ENCODE results near the gene BMAL1. TPM values are rescaled to one million over a fixed set of nuclear protein-coding genes. Genes with fewer than 3 reads are reported as not detected.

The BMAL1 gene
- total and polyA plus RNA-seq, 2 of the 4 experiments (the other 2 are of a cell fraction), result 8.8 to 9.9 TPM

GRCh38 chr11:13317293-13318080 is 39.9 kb downstream of the BMAL1 start:
- Histone ChIP-seq H3K36me3 (ENCODE audit: control insufficient read depth, insufficient read depth, low read length) (peaks cover 3% of the 10 kb centered on the region; the same call in 1 of the 2 replicates), H3K9me3 (ENCODE audit: control insufficient read depth, insufficient read depth, low read length) (no peaks in the 10 kb centered on the region), H3K9ac (ENCODE audit: low read depth, low read length) (no peak overlapping the region), H3K4me3 (ENCODE audit: insufficient read depth, low read depth, low read length) (no peak overlapping the region), H2BK5ac (ENCODE audit: low read depth, low read length, poor library complexity, severe bottlenecking) (no peak overlapping the region), H2AK9ac (replicated peaks; ENCODE audit: low read depth, low read length, poor library complexity) (no peak overlapping the region), H3K56ac (ENCODE audit: extremely low read depth, insufficient read depth, low read length) (no peak overlapping the region), H3K4me2 (ENCODE audit: low read depth, low read length) (no peak overlapping the region), H3K18ac (ENCODE audit: low read depth, low read length) (no peak overlapping the region), H3K79me1 (ENCODE audit: low read depth in 1 of 2, low read length in 2 of 2) (peaks cover 39 to 80% of the 10 kb centered on the region in 2 experiments), H4K91ac (ENCODE audit: insufficient read depth, low read depth, low read length) (no peak overlapping the region), H4K5ac (ENCODE audit: low read depth, low read length) (no peak overlapping the region), H2BK15ac (ENCODE audit: low read depth, low read length) (no peak overlapping the region), H3K9me1 (ENCODE audit: insufficient read depth, low read length) (peaks cover 31% of the 10 kb centered on the region), H3K23ac (ENCODE audit: low read depth, low read length) (no peak overlapping the region), H3K27ac (ENCODE audit: insufficient read depth, low read length) (no peak overlapping the region), H3K14ac (replicated peaks; ENCODE audit: low read depth, low read length) (no peak overlapping the region), H3K4ac (ENCODE audit: low read depth, low read length) (no peak overlapping the region), H2AK5ac (ENCODE audit: low read depth, low read length) (no peak overlapping the region), H4K8ac (ENCODE audit: low read depth in 2 of 2, low read length in 2 of 2) (no peak overlapping the region), H2BK20ac (ENCODE audit: low read depth, low read length) (no peak overlapping the region), H3K27me3 (ENCODE audit: control insufficient read depth, insufficient read depth, low read length) (no peaks in the 10 kb centered on the region), H2BK120ac (ENCODE audit: low read depth, low read length) (no peak overlapping the region), H3K4me1 (ENCODE audit: control insufficient read depth, insufficient read depth, low read length) (peaks cover 4% of the 10 kb centered on the region), H2AFZ (replicated peaks; ENCODE audit: low read length, poor library complexity) (no peak overlapping the region), H4K20me1 (ENCODE audit: insufficient read depth, low read length) (peaks cover 18% of the 10 kb centered on the region)
- no peak for TF ChIP-seq RCOR1 (IDR thresholded peaks at IDR 0.05; ENCODE audit: insufficient replicate concordance, low read length)
- TF ChIP-seq MAZ (IDR thresholded peaks at IDR 0.05; ENCODE audit: borderline replicate concordance, low read depth, low read length), result no peak
- TF ChIP-seq SMC3 (IDR thresholded peaks at IDR 0.05; ENCODE audit: low read depth, low read length), result no peak
- TF ChIP-seq BHLHE40 (IDR thresholded peaks at IDR 0.05; ENCODE audit: low read depth, low read length), result no peak
- no peak for TF ChIP-seq ELK1 (IDR thresholded peaks at IDR 0.05; ENCODE audit: borderline replicate concordance, low read depth, low read length)
- no peak for TF ChIP-seq MAFK (IDR thresholded peaks at IDR 0.05; ENCODE audit: low read depth, low read length)
- no peak for TF ChIP-seq MXI1 (IDR thresholded peaks at IDR 0.05; ENCODE audit: borderline replicate concordance, low read depth, low read length)
- TF ChIP-seq RFX5 (IDR thresholded peaks at IDR 0.05; ENCODE audit: low read depth, low read length), result no peak
- TF ChIP-seq RAD21 (IDR thresholded peaks at IDR 0.05; ENCODE audit: low read length), result no peak
- no peak for TF ChIP-seq NFE2L2 (IDR thresholded peaks at IDR 0.05; ENCODE audit: low read depth, low read length)
- no peak for TF ChIP-seq POLR2A (IDR thresholded peaks at IDR 0.05; ENCODE audit: low read depth, low read length)
- no peak for TF ChIP-seq FOS (IDR thresholded peaks at IDR 0.05; ENCODE audit: low read depth, low read length)
- 80% methylated on average over 1 of the region's 4 CpGs; no CpG with 5 or more reads in 1 of the 2 experiments for WGBS, 2 experiments (ENCODE audit: extremely low coverage in 2 of 2, insufficient read length in 1 of 2)
- dilution Hi-C loops (cut with HindIII; ENCODE audit: low sequenced_read_pairs, unreplicated experiment), result no loop called here
- ATAC-seq (ENCODE audit: low read depth) (no peak), DNase-seq (no peak)
- ChIA-PET CTCF (interaction anchor here (1.9 kb wide), 1 partner anchor 18 kb away, joined by 13 read pairs; no protein-coding TSS in a partner anchor), POLR2A (ENCODE audit: unreplicated experiment) (no interaction called here)
- BruUV-seq (replicated peaks), result no TSS peak
- intact Hi-C loops (cut with micrococcal nuclease), result no loop called here
- in situ Hi-C loops (cut with MboI; ENCODE audit: low sequenced_read_pairs), result no loop called here

Measured in IMR-90 (cell line).